Stimulated activated CD4-positive, alpha-beta T cell treated with anti-CD3 and anti-CD28 coated beads, Interleukin-4, amount 100 ng/mL, for 24 hours (primary cell): Measurements from ENCODE around the gene GLIPR2.
"Not testable (repeated sequence)": the region's sequence is repeated elsewhere in the genome, so short reads cannot be mapped to it uniquely, and the experiment has no call there.

Experiments used
- DNase-seq: peaks from one replicate; pipeline ENCODE4 v3.0.0-alpha.2; 2020

Gene GLIPR2

DNA sequence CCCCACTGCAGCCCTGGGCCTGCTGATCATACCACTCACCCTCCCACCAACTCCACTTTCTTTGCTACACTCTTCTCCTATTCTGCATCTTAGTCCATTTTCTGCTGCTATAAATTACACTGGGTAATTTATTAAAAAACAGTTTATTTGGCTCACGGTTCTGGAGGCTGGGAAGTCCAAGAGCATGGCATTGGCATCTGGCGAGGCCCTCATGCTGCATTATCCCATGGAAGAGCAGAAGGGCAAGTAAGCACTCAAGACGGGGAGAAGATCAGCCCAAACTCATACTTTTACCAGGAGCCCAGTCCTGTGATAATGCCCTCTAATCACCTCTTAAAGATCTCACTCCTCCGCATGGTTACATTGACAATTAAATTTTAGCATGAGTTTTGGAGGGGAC is 9.4 kb downstream of the GLIPR2 start:
- DNase-seq: no peak

DNA sequence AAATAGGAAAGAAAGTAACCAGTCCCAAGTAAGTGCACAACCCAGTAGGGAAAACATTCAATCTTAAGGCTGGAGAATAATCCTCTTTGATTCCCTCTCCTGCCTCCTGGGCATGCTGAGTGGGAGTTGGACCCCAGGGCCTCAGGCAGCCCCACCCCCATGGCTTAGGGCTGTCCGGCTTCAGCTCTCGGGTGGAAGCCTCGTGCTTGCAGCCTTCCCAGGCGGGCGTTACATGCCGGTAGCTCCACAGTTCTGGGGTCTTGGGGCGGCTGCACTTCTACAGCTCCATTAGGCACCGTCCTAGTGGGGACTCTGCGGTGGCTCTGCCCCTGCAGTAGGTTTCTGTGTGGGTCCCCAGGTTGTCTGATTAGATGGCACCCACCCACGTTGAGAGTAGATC is 10.1 kb downstream of the GLIPR2 start:
- no peak for DNase-seq

DNA sequence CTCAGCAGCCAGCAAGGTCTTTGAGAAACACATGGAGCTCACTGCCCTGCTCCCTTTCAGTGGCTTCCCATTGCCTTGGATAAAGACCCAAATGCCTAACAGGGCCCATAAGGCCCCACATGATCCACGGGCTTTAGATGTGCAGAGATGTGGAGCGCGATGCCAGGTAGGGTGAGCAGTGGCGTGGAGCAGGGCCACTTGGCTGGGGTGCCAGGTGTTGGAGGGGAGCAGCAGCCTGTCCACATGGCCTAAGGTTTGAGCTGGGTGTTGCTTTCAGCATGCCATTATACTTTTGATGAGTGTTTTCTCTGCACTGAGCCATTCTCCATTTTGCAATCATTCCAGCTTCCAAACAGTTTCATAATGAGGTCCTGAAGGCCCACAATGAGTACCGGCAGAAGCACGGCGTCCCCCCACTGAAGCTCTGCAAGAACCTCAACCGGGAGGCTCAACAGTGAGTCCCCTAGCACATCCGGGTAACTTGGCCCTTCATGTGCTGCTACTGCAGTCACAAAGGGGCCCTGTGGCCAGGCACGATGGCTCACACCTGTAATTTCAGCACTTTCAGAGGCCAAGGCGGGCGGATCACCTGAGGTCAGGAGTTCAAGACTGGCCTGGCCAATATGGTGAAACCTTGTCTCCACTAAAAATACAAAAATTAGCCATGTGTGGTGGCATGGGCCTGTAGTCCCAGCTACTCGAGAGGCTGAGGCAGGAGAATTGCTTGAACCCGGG is 11.1 kb downstream of the GLIPR2 start:
- DNase-seq: no peak

DNA sequence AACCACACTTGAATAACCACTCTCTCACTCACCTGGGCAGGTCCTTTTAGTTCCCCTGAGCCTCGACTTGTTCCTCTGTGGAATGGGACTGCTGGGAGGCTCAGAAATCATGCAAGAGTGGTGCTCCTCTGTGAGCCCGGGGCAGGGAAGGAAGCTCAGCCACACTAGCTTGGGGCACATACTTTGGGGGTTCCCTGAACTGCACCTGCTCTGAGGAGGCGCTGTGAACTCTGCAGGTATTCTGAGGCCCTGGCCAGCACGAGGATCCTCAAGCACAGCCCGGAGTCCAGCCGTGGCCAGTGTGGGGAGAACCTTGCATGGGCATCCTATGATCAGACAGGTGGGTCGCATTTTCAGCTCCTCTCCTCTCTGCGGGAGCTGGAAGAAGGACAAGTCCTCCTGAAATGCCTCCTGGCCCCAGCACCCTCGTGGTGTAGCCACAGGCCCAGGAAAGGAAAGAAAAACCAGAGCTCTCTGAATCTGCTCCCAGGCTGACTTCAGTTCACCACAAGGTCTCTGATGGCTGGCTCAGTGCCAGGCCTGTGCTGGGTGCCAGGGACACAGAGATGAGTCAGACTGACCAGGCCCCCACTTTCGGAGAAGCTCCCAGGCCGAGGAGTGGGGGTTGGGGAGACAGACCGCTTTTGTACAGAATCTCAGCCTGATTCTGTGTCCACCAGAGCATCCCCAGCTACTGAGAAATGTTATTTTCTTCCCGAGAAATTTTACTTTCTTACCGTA is 11.9 kb downstream of the GLIPR2 start:
- peak; percentile 65 for DNase-seq

DNA sequence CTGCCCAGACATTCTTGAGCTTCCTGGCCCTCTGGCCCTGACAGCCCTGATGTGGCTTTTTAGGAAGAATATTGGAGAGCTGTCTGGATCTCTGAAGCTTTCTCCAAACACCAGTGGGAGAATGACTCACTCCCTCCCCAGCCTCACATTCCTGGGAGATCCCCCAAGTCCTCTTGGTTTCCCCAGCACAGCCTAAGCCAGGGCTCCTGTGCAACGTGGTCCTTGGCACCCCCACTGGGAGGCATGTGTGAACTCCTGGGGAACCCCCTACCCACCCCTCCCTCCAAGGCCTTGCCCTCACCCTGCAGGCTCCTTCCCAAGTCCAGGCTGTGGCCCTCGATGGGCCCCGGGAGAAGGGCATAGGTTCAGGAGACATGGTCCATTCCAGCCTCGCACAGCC is 12.7 kb downstream of the GLIPR2 start:
- no peak for DNase-seq

DNA sequence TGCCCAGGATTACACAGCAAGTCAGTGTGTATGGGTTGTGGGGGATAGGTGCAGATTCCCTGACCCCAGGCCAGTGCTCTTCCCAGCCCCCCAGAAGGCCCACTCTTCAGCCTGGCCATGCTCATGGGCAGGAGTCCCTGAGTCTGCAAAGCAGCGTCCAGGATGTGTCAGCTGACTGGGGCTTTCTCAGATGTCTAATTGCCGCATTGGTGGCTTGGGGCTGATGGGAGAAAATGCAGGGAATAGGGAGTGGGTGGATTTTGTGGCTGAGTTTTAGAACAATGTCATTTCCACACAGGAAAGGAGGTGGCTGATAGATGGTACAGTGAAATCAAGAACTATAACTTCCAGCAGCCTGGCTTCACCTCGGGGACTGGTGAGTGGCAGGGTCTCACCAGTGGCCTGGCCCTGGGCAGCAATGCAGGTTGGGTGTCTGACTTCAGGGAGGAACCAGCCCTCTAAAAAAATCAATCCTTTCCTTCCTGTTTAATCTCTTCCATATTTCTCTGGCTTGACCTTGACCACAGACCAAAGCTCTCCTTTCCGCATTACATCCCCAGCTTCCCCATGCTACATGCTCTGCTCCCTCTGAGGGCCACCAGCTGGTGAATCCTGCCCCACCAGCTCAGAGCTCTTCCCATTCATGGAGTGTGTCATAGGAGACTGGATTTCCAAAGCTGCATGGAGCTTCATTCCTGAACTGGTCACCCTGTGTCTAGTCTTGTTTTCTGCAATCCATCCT is 14.2 kb downstream of the GLIPR2 start:
- DNase-seq: no peak

DNA sequence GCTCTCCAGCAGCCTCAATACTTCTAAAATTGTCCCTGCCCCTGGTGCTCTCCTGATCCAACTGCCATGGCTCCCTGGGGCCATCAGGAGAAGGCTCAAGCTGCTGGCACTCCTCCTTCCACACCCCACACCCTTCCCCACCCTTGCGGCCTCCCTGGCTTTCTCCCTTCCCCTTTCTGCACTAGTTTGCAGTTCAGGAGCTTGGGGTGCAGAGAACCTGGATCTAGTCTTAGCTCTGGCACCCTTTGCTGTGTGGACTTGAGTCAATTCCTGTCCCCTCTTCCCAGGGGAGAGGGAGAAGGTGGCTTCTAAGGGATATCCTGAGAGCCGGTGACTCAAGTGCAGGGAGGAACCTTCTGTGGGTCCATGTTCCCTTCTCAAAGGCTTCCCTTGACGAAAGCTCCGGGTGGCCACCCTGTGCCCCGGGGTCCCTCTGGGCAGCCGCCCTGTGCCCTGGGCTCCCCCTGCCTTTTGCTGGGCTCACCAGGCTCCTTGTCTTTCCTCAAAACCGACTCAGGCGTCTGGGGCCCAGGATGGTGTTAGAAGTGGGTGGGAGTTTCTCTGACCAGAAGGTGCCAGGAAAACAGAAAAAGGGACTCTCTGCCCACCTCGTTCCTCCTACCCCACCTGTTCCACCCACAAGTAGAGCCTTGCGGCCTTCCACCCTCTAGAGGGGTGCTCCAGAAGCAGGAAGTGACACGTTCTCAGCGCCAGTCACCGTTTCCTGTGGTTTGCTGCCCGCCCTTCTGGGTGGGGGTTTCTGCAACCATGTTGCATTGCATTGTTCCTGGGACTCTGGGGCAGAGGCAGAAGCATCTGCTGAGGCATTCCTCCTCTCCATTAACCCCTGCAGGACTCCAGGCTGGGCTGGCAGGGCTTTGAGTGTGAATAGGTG is 15.0 kb downstream of the GLIPR2 start:
- peak; percentile 87 for DNase-seq

DNA sequence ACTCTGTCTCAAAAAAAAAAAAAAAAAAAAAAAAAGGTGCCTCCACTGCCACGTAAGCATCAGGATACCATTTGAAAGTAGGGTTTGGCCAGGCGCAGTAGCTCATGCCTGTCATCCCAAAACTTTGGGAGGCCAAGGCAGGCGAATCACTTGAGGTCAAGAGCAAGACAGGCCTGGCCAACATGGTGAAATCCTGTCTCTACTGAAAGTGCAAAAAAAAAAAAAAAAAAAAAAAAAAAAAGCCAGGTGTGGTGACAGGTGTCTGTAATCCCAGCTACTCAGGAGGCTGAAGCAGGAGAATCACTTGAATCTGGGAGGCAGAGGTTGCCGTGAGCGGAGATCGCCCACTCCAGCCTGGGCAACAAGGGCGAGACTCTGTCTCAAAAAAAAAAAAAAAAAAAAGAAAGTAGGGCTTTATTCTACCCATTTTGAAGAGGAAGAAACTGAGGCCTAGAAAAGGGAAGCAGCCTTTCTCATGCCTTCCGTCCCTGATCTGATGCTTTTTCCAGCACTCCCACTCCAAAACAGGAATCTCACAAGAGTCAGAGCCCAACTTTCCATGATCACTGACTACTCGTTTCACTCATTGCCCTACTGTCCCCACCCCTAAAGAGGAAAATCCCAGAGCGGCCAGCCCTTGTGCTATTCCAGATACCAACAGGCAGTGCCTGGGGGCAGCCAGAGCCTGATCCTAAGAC is 16.4 kb downstream of the GLIPR2 start:
- DNase-seq: no peak

DNA sequence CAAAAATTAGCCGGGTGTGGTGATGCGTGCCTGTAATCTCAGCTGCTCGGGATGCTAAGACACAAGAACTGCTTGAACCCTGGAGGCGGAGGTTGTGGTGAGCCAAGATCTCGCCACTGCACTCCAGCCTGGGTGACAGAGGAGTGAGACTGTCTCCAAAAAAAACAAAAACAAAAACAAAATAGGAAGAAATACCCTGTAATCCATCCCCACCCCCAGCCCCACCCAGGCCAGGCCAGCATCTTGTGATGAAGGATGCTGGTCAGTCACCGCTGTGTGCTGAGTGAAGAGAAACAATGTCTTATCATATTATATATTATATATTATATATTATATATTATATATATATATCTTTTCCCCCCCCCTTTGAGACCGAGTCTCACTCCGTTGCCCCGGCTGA is 17.2 kb downstream of the GLIPR2 start:
- DNase-seq: no peak

DNA sequence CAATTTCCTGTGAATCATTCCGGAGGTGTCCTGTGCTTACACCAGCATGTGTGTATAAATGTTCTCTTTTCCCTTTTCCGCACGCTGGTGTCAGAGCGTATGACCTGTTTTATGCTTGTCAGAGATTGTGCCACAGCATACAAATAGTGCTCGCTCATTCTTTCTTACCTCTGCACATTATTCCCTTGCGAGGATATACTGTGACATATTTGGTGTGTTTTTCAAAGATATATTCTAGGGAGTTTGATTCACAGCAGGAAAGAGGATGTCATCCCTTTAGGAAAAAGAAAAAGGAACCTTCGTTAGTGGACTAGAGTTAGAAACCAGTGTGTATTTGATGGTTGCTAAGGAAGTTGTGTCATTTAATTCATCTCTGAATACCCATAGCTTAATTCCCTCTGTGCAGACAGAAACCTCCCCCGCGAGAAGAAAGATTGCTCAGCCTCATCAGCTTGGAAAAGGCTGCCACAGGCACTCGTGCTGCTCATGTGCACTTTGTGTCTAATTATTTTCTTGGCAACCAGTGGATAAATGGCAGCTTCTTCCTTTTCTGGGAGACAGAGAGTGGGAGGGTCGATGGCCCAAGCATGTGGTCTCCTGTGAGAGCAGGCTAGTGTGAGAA is 17.9 kb downstream of the GLIPR2 start:
- DNase-seq: no peak

DNA sequence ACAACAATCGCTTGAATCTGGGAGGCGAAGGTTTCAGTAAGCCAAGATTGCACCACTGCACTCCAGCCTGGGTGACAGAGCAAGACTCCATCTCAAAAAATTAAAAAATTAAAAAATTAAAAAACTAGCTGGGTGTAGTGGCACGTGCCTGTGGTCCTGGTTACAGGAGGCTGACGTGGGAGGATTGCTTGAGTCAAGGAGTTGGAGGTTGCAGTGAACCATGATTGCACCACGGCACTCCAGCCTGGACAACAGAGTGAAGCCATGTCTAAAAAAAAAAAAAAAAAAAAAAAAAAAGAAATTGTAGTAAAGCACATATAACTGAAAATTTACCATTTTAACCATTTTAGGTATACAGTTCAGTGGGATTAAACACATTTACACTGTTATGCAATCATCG is 19.6 kb downstream of the GLIPR2 start:
- no peak for DNase-seq

DNA sequence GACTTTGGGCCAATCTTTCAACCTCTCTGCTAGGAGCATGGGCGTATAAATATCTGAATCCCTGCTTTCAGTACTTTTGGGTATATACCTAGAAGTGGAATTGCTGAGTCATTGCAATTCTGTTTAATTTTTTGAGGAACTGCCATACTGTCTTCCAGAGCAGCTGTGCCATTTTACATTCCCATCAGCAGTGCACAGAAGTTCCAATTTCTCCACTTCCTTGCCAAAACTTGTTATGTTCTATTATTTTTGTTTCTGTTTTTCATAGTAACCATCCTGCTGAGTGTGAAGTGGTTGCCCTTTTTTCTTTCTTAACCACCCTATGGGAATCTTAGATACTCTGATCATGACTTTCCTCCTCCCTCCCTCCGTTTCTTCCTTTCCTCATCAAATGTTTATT is 21.6 kb downstream of the GLIPR2 start:
- DNase-seq: no peak

DNA sequence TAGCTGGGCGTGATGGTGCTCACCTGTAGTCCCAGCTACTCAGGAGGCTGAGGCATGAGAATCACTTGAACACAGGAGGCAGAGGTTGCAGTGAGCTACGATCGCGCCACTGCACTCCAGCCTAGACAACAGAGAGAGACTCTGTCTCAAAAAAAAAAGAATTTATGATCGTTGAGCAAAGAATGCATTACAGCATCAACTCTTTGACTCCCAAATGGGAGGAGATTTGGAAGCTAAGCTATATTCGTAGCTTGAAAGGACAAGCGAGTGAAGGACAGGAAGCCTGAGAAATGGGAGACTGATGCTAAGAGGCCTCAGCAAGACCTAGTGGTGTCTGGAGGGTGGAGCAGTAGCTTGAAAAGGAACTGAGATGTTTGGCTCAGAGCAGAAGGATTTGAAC is 22.4 kb downstream of the GLIPR2 start:
- DNase-seq: no peak

DNA sequence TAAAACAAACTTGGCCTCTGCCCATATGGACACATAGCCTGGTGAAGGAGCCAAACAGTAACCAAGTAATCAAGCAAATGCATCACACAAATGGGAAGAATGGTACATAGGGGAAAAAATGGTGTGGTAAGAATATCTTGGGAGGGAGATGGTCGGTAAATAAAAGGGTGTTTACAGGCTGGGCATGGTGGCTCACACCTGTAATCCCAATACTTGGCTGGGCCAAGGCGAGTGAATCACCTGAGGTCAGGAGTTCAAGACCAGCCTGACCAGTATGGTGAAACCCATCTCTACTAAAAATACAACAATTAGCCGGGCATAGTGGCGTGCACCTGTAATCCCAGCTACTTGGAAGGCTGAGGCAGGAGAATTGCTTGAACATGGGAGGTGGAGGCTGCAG is 23.0 kb downstream of the GLIPR2 start:
- not testable (repeated sequence) for DNase-seq

DNA sequence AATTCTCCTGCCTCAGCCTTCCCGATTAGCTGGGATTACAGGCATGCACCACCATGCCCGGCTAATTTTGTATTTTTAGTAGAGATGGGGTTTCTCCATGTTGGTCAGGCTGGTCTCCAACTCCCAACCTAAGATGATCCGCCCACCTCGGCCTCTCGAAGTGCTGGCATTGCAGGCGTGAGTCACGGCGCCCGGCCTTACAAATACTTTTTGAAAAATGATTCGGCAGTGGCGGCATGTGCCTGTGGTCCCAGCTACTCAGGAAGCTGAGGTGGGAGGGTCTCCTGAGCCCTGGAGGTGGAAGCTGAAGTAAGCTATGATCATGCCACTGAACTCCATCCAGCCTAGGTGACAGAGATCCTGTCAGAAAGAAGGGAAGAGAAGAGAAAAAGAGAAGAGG is 23.6 kb downstream of the GLIPR2 start:
- not testable (repeated sequence) for DNase-seq

DNA sequence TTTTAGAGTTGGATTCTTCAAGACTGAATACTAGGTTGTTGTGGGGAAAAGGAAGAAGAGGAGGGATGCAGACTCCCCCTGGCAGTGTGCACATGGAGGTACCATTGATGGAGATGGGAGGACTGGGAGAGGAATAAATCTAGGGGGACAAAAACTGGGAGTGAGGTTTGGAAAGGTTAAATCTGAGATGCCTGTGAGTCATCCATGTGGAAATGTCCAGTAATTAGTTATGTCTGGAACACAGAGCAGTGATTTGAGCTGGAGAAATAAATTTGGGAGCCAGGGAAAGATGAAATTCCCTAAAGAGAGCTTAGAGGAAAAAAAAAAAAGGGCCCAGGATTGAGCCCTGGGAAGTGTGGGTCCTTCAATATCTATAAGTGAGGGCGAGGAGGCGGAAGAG is 24.7 kb downstream of the GLIPR2 start:
- no peak for DNase-seq

DNA sequence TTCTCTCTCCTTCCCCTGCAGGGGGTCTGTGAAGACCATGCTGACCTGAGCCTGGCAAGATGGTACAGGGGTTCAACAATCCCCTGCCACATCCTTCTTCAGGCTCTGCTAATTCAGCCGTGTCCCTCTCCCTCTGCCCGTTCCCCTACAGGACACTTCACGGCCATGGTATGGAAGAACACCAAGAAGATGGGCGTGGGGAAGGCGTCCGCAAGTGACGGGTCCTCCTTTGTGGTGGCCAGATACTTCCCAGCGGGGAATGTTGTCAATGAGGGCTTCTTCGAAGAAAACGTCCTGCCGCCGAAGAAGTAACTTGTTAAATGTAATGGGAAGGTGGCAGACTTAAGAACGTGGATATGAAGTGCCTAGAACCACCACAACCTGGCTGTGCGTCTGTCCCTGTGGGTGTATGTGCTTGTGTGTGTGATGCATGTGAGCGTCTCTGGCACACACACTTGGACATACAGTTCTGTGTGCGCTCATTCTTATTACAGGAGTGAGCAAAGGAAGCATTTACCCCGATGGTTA is 25.7 kb downstream of the GLIPR2 start:
- no peak for DNase-seq

DNA sequence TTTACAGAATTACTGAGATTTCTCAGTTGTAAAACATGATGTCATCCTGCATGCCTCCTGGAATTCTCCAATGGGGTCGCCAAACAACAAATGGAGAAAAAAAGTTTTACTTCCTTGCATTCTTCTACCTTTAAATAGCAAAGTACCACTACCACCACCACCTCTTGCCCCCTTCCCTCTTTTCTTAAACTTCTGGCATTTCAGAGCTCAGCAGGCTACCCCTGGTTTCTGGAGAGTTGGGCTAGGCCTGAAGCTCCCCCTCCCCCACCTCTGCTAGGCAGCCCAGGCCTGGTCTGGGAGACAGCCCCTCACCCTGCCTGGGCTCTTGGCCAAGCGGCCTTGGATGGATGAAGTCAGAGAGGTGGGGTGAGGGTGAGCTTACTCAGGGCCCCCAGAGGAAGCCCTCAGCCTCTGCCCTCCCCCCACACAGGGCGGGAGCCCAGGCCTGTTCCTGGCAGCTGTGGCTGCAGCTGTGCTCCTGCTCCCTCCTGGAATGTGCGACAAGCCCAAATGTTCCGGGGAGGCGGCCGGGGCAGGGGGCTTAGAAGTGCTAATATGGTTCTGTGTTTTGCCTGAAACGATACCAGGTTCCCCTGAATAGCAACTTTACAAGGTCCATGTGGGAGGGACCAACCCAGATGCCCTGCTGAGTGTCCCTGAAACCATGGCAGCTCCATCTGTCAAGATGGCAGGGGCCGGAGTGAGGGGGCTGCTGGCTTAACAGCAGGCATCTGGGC is 26.7 kb downstream of the GLIPR2 start:
- no peak for DNase-seq

DNA sequence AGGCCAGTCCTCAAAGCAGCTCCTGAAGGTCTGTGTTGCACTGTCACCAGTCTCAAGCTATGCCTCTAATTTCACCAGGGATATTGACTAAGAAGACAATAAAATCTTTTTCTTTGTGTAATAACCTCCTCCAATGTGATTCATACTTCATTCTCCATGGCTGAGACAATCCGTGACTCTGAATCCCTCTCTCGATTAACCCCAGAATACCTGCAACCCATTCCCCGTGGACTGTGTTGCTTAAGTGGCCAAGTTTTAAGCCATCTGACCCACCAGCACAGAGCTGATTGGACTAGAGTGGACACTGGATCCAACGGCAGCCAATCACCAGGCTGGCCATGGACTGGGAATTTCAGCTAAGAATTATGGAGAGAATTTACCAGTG is 27.2 kb downstream of the GLIPR2 start:
- DNase-seq: no peak

DNA sequence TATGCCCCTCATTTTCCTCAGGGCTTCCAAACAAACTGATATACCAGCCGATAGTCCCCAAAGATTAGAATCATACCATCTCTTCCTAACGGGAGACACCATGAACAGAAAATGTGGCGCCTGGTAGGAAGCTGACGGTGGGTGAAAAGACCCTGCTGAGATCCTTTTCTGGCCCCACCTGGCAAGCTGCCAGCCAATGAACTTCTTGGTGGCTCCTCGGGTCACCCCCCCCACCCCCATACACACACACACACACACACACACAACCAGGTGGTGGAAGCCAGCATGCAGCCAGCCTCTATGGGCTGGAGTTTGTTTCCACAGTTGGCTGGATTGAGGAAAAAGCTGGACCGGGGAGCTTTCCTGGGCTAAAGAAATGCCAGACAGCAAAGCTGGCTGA is 27.8 kb downstream of the GLIPR2 start:
- no peak for DNase-seq

DNA sequence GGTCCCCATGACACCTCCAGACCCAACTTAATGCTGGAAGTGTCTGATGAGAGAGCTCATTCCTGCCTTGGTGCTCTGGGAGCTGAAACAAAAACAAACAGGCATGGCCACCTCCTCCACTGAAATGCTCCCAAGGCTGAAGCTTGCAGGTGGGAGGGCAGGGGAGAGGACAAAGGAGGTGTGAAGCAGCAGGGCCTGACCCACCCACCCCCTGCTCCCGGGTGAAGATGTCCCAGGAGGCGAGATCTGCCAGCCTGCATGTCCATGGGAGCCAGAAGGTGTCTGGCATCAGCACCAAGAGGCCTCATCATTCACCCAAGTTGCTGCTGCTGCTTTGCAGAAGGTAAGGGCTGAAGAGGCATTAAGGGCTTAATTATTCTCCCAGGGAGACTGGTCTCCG is 28.5 kb downstream of the GLIPR2 start:
- no peak for DNase-seq
